ENCODE results near the gene LRRK1. TPM values are rescaled to one million over a fixed set of nuclear protein-coding genes. Genes with fewer than 3 reads are reported as not detected.

The LRRK1 gene
- total RNA-seq, 1 donor from 2014 or later: 3.0 TPM

- H3K27ac ChIP-seq (replicated peaks): no peak overlapping the region
- TF ChIP-seq CTCF (IDR thresholded peaks at IDR 0.05; ENCODE audit: borderline replicate concordance): no peak
- no peak for DNase-seq
- peaks cover 13% of the 10 kb centered on the region for H3K4me1 ChIP-seq
- H3K27me3 ChIP-seq (ENCODE audit: low read depth): no peaks in the 10 kb centered on the region
- H3K36me3 ChIP-seq: peaks cover 5% of the 10 kb centered on the region
- no peak overlapping the region for H3K4me3 ChIP-seq
- intact Hi-C loops (cut with micrococcal nuclease): no loop called here
- no peaks in the 10 kb centered on the region for H3K9me3 ChIP-seq (replicated peaks)
Observed at GRCh38 chr15:101052031-101052620, 133.0 kb downstream of the LRRK1 start.

- Histone ChIP-seq H3K4me3 (no peak overlapping the region), H3K36me3 (peaks cover 5% of the 10 kb centered on the region), H3K27ac (replicated peaks) (no peak overlapping the region), H3K9me3 (replicated peaks) (no peaks in the 10 kb centered on the region), H3K27me3 (ENCODE audit: low read depth) (no peaks in the 10 kb centered on the region), H3K4me1 (peaks cover 13% of the 10 kb centered on the region)
- DNase-seq: no peak
- TF ChIP-seq CTCF (IDR thresholded peaks at IDR 0.05; ENCODE audit: borderline replicate concordance): no peak
- intact Hi-C loops (cut with micrococcal nuclease): no loop called here
Observed at GRCh38 chr15:101052681-101053121, 133.5 kb downstream of the LRRK1 start.

GRCh38 chr15:101053261-101053660 lies 134.1 kb downstream of the LRRK1 start:
- H3K4me1 ChIP-seq: peaks cover 9% of the 10 kb centered on the region
- intact Hi-C loops (cut with micrococcal nuclease): no loop called here
- no peak overlapping the region for H3K4me3 ChIP-seq
- no peak overlapping the region for H3K27ac ChIP-seq (replicated peaks)
- TF ChIP-seq CTCF (IDR thresholded peaks at IDR 0.05; ENCODE audit: borderline replicate concordance): no peak
- no peaks in the 10 kb centered on the region for H3K27me3 ChIP-seq (ENCODE audit: low read depth)
- H3K9me3 ChIP-seq (replicated peaks): no peaks in the 10 kb centered on the region
- DNase-seq: no peak
- H3K36me3 ChIP-seq: peaks cover 5% of the 10 kb centered on the region

GRCh38 chr15:101054116-101054515 lies 135.0 kb downstream of the LRRK1 start:
- no peak for TF ChIP-seq CTCF (IDR thresholded peaks at IDR 0.05; ENCODE audit: borderline replicate concordance)
- no peaks in the 10 kb centered on the region for H3K27me3 ChIP-seq (ENCODE audit: low read depth)
- no peak overlapping the region for H3K27ac ChIP-seq (replicated peaks)
- intact Hi-C loops (cut with micrococcal nuclease): no loop called here
- peaks cover 8% of the 10 kb centered on the region for H3K36me3 ChIP-seq
- no peak overlapping the region for H3K4me3 ChIP-seq
- H3K9me3 ChIP-seq (replicated peaks): no peaks in the 10 kb centered on the region
- no peak for DNase-seq
- peaks cover 4% of the 10 kb centered on the region for H3K4me1 ChIP-seq

GRCh38 chr15:101054991-101055390 lies 135.8 kb downstream of the LRRK1 start:
- Histone ChIP-seq H3K4me3 (no peak overlapping the region), H3K27me3 (ENCODE audit: low read depth) (no peaks in the 10 kb centered on the region), H3K4me1 (peaks cover 4% of the 10 kb centered on the region), H3K9me3 (replicated peaks) (no peaks in the 10 kb centered on the region), H3K27ac (replicated peaks) (no peak overlapping the region), H3K36me3 (peaks cover 17% of the 10 kb centered on the region)
- intact Hi-C loops (cut with micrococcal nuclease): no loop called here
- no peak for DNase-seq
- no peak for TF ChIP-seq CTCF (IDR thresholded peaks at IDR 0.05; ENCODE audit: borderline replicate concordance)
